Measurements from ENCODE around the gene SORBS1.

DNA sequence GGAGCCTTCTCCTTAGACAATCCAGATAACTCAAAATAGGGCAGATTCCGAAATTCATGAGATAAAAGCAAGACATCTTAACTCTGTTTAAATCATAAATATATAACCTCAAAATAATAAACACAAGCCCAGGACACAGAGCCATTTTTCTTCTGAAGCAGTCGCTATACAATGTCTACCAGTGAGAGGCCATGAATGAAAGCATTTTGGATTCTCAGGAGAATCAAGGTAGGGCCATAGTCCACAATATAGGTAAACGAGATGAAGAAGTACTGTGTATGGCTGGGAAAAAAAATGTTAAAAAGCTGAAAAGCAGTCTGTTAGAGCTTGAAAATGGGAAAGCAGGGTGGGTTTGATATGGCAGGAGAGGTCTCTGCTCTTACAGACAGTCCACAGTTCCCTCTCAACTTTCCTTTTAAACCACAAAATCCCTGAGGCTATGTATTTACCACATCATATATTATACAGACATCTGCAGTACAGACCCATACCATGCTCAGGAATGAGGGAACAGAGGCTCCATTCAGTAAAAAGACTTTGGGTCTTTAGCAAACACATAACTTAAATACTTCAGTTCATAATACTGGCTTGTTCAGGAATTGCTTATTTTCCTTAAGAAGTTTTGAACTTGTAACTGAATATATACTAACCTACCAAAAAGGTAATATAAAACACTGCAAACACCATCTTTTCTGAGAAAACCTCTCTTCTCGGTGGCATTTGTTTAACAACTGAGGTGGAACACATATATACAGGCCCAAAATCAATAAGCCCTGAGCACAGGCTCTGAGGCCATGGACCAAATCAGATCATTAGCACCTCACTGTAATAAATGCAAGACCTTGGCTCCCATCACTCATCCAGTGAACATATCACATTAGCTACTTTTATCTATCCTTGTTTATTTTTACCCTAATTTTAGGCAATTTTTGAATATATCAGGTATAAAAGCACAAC lies 109.3 kb downstream of the SORBS1 start:
- TF ChIP-seq ZFP41 (tag by site-specific recombination; IDR thresholded peaks at IDR 0.05; ENCODE audit: borderline replicate concordance) (no peak), ZNF184 (tag by site-specific recombination; IDR thresholded peaks at IDR 0.05) (no peak), ZNF274 (IDR thresholded peaks at IDR 0.05; ENCODE audit: low read length) (no peak), ZNF274 (tag by site-specific recombination; IDR thresholded peaks at IDR 0.05; ENCODE audit: borderline replicate concordance) (no peak)
- TF ChIP-seq, protein P1, sequence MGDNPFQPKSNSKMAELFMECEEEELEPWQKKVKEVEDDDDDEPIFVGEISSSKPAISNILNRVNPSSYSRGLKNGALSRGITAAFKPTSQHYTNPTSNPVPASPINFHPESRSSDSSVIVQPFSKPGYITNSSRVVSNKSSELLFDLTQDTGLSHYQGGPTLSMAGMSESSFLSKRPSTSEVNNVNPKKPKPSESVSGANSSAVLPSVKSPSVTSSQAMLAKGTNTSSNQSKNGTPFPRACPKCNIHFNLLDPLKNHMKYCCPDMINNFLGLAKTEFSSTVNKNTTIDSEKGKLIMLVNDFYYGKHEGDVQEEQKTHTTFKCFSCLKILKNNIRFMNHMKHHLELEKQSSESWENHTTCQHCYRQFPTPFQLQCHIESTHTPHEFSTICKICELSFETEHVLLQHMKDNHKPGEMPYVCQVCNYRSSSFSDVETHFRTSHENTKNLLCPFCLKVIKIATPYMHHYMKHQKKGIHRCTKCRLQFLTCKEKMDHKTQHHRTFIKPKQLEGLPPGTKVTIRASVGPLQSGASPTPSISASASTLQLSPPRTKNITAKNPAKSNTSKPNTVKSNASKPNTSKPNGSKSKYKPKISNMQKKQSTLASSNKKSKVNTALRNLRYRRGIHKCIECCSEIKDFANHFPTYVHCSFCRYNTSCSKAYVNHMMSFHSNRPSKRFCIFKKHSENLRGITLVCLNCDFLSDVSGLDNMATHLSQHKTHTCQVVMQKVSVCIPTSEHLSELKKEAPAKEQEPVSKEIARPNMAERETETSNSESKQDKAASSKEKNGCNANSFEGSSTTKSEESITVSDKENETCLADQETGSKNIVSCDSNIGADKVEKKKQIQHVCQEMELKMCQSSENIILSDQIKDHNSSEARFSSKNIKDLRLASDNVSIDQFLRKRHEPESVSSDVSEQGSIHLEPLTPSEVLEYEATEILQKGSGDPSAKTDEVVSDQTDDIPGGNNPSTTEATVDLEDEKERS (tag by site-specific recombination; IDR thresholded peaks at IDR 0.05) = no peak
- TF ChIP-seq, protein P2, sequence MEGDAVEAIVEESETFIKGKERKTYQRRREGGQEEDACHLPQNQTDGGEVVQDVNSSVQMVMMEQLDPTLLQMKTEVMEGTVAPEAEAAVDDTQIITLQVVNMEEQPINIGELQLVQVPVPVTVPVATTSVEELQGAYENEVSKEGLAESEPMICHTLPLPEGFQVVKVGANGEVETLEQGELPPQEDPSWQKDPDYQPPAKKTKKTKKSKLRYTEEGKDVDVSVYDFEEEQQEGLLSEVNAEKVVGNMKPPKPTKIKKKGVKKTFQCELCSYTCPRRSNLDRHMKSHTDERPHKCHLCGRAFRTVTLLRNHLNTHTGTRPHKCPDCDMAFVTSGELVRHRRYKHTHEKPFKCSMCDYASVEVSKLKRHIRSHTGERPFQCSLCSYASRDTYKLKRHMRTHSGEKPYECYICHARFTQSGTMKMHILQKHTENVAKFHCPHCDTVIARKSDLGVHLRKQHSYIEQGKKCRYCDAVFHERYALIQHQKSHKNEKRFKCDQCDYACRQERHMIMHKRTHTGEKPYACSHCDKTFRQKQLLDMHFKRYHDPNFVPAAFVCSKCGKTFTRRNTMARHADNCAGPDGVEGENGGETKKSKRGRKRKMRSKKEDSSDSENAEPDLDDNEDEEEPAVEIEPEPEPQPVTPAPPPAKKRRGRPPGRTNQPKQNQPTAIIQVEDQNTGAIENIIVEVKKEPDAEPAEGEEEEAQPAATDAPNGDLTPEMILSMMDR (tag by site-specific recombination; IDR thresholded peaks at IDR 0.05) = no peak
- TF ChIP-seq, protein P3, sequence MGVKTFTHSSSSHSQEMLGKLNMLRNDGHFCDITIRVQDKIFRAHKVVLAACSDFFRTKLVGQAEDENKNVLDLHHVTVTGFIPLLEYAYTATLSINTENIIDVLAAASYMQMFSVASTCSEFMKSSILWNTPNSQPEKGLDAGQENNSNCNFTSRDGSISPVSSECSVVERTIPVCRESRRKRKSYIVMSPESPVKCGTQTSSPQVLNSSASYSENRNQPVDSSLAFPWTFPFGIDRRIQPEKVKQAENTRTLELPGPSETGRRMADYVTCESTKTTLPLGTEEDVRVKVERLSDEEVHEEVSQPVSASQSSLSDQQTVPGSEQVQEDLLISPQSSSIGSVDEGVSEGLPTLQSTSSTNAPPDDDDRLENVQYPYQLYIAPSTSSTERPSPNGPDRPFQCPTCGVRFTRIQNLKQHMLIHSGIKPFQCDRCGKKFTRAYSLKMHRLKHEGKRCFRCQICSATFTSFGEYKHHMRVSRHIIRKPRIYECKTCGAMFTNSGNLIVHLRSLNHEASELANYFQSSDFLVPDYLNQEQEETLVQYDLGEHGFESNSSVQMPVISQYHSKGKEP (tag by site-specific recombination; IDR thresholded peaks at IDR 0.05) = no peak

All from HEK293 (cell line).